GM21723 (cell line): Measurements from ENCODE around the gene ZFP2.

Experiments used
- ATAC-seq: cut with Tn5 transposase; IDR thresholded peaks from one replicate; pipeline ENCODE4 v1.9.1; 2021; ENCODE audit warnings: mild to moderate bottlenecking, moderate library complexity; ENCODE audit not compliant: unreplicated experiment

The ZFP2 gene

DNA sequence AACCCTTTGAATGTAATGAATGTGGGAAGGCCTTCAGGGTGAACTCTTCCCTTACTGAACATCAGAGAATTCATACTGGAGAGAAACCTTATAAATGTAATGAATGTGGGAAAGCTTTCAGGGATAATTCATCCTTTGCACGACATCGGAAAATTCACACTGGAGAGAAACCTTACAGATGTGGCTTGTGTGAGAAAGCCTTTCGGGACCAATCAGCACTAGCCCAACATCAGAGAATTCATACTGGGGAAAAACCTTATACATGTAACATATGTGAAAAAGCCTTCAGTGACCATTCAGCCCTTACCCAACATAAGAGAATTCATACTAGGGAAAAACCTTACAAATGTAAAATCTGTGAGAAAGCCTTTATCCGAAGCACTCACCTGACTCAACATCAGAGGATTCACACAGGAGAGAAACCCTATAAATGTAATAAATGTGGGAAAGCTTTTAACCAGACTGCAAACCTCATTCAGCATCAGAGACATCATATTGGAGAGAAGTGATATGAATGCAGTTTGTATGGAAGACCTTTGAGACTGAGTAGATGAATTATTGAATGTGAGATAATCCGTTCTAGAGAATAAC, 69.8 kb downstream of the ZFP2 start:
- ATAC-seq: no peak

DNA sequence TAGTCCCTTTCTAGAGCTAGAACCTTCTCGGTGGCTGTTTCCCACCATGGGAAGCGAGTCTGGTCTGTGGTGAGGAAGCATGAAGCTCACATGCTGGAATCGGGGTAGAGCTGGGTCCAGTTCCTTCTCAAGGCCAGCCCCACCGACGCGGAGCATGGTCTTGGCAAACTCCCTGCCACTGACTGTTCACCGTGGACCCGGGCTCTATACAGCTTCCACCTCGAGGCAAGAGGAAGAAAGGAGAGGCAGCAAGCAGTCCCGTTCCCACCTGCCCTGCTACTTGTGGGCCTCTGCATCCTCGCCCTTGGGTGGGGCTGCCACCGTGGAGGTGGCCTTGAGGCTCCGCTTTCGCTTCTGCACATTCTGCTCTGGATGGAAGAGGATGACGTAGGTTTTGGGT, 85.7 kb downstream of the ZFP2 start:
- ATAC-seq: no peak
